ENCODE data around the gene MTR.

Gene MTR

DNA sequence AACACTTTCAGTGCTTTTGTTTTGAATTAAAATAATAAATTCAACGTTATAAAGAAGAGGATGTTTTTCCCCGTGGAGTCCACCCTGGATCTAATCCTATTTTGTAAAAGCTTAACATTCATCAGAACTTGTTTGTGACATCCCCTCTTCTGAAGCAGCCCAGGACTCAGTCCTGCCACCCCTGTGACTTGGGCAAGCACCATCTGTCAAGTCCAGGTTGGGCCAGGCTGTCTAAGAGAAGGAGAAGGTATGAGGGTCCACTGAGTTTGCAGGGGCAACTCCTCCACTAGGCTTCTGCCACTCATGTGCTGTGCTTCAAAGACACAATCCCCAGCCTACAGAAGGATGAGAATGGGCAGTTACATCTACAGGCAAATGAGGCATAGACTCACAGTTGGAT is 149.5 kb downstream of the MTR start:
- H3K9me3 ChIP-seq (ENCODE audit: control insufficient read depth in 1 of 2, low read length in 2 of 2), result no peaks in the 10 kb centered on the region
- no peak overlapping the region for H3K27ac ChIP-seq (ENCODE audit: low read length)
- H3K36me3 ChIP-seq (ENCODE audit: control insufficient read depth in 1 of 2, insufficient read depth in 2 of 2, low read length in 2 of 2), result no peaks in the 10 kb centered on the region
- no peaks in the 10 kb centered on the region for H3K27me3 ChIP-seq (ENCODE audit: low read depth, low read length)
- no peak overlapping the region for H3K4me3 ChIP-seq (ENCODE audit: low read depth in 1 of 2, low read length in 2 of 2)
- H3K4me1 ChIP-seq (ENCODE audit: control insufficient read depth in 1 of 2, insufficient read depth in 2 of 2, low read length in 2 of 2), result no peaks in the 10 kb centered on the region

DNA sequence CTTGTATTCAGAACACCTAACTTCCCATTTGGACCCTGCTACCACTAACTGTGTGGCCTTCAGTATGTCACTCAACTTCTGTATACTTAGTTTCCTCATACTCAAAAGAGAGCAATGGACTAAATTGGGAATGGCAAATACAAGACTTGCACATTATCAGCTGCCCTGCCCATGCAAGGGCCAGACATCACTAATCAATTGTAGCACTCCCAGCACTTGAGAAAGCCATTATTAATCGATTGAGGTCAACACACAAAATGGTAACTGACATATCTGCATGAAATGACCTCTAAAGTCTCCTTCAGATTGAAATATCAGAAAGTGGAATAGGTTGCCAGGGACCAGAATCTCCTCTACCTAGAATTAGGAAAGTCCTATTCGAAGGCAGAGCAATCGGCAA is 149.9 kb downstream of the MTR start:
- no peaks in the 10 kb centered on the region for H3K9me3 ChIP-seq (ENCODE audit: control insufficient read depth in 1 of 2, low read length in 2 of 2)
- no peak overlapping the region for H3K4me3 ChIP-seq (ENCODE audit: low read depth in 1 of 2, low read length in 2 of 2)
- H3K4me1 ChIP-seq (ENCODE audit: control insufficient read depth in 1 of 2, insufficient read depth in 2 of 2, low read length in 2 of 2), result no peaks in the 10 kb centered on the region
- H3K36me3 ChIP-seq (ENCODE audit: control insufficient read depth in 1 of 2, insufficient read depth in 2 of 2, low read length in 2 of 2), result no peaks in the 10 kb centered on the region
- no peak overlapping the region for H3K27ac ChIP-seq (ENCODE audit: low read length)
- no peaks in the 10 kb centered on the region for H3K27me3 ChIP-seq (ENCODE audit: low read depth, low read length)

DNA sequence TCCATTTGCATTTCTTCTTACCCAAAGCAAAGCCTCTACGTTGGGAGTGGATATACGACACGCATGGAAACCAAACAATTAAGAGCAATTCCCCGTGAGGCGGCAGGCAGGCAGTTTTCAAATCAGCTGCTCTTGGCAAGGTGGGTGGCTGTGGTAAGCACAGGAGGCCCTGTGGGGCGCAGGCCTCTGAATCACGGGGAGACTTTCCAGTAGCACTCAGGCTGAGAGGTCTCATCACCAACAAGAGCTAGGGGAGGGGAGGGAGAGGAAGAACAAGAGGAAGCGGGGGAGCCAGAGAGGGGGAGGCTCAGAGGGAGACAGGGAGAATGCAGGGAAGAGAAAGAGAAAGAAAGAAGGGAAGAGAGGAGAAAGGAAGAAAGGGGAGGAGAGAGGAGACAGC is 152.7 kb downstream of the MTR start:
- Histone ChIP-seq H3K4me1 (ENCODE audit: control insufficient read depth in 1 of 2, insufficient read depth in 2 of 2, low read length in 2 of 2) (peaks cover 0 to 5% of the 10 kb centered on the region in 2 donors), H3K27ac (ENCODE audit: low read length) (no peak overlapping the region), H3K9me3 (ENCODE audit: control insufficient read depth in 1 of 2, low read length in 2 of 2) (no peaks in the 10 kb centered on the region), H3K27me3 (ENCODE audit: low read depth, low read length) (no peaks in the 10 kb centered on the region), H3K4me3 (ENCODE audit: low read depth in 1 of 2, low read length in 2 of 2) (no peak overlapping the region), H3K36me3 (ENCODE audit: control insufficient read depth in 1 of 2, insufficient read depth in 2 of 2, low read length in 2 of 2) (no peaks in the 10 kb centered on the region)

DNA sequence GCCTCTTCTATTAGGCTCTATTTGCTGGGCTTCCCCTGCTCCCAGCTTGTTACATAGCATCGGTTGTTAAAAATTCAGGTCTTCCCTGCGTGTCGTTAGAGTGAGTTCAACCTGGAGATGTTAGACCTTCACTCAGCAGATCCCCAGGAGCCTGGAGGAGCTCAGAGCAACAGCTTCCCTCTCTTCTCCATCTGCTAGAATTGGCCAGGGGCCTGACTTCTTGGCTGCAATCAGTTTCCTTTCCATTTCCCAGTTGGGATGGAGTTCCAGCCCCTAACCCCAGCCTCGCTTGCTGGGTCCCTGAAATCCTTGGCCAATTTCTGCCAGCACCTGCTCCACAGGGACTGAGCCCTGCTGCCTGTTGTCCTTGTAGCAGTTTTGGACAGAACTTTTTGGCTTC is 153.3 kb downstream of the MTR start:
- Histone ChIP-seq H3K27ac (ENCODE audit: low read length) (no peak overlapping the region), H3K4me1 (ENCODE audit: control insufficient read depth in 1 of 2, insufficient read depth in 2 of 2, low read length in 2 of 2) (peaks cover 0 to 11% of the 10 kb centered on the region in 2 donors), H3K27me3 (ENCODE audit: low read depth, low read length) (no peaks in the 10 kb centered on the region)

DNA sequence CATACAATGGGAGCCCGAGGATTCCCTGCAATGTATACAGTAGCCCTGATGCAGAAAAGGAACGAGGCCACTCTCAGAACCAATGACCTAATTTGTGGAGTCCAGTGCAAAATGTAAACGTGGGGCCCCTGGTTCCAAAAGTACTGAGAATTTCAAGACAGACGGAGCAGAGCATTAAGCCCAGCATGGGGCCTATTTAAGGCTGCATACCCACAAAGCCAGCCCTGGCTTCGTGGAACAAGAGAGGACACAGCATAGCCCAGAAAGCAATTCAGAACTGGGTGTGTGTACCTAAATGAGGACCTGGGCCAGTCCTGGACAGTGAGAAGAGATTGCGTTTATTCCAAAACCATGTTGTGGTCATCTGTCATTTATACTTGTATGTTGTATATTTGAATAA is 153.9 kb downstream of the MTR start:
- no peaks in the 10 kb centered on the region for H3K36me3 ChIP-seq (ENCODE audit: control insufficient read depth in 1 of 2, insufficient read depth in 2 of 2, low read length in 2 of 2)
- H3K4me3 ChIP-seq (ENCODE audit: low read depth in 1 of 2, low read length in 2 of 2), result no peak overlapping the region
- peaks cover 0 to 12% of the 10 kb centered on the region in 2 donors for H3K4me1 ChIP-seq (ENCODE audit: control insufficient read depth in 1 of 2, insufficient read depth in 2 of 2, low read length in 2 of 2)
- no peaks in the 10 kb centered on the region for H3K27me3 ChIP-seq (ENCODE audit: low read depth, low read length)
- H3K9me3 ChIP-seq (ENCODE audit: control insufficient read depth in 1 of 2, low read length in 2 of 2), result no peaks in the 10 kb centered on the region
- no peak overlapping the region for H3K27ac ChIP-seq (ENCODE audit: low read length)

More for the DNA sequence above, 153.3 kb downstream of the MTR start:
- Histone ChIP-seq H3K9me3 (ENCODE audit: control insufficient read depth in 1 of 2, low read length in 2 of 2) (no peaks in the 10 kb centered on the region), H3K4me3 (ENCODE audit: low read depth in 1 of 2, low read length in 2 of 2) (no peak overlapping the region), H3K36me3 (ENCODE audit: control insufficient read depth in 1 of 2, insufficient read depth in 2 of 2, low read length in 2 of 2) (no peaks in the 10 kb centered on the region)

DNA sequence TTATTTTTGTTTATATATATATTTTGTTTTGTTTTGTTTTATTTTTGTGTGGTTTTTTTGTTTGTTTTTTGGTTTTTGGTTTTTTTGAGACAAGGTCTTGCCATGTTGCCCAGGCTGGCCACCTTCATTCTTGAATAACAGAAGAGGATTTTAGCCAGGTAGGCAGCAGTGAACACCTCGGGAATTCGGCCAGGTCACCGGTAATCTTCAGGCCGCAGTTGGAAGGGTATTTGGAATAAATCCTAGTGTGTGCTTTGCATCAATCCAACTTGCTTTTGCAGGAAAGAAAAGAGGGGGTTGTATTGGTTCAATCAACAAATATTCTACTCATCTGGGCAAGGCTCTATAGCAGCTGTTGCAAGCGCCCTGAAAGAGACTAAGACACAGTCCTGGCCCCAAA is 155.3 kb downstream of the MTR start:
- Histone ChIP-seq H3K36me3 (ENCODE audit: control insufficient read depth in 1 of 2, insufficient read depth in 2 of 2, low read length in 2 of 2) (no peaks in the 10 kb centered on the region), H3K4me1 (ENCODE audit: control insufficient read depth in 1 of 2, insufficient read depth in 2 of 2, low read length in 2 of 2) (peaks cover 0 to 12% of the 10 kb centered on the region in 2 donors), H3K4me3 (ENCODE audit: low read depth in 1 of 2, low read length in 2 of 2) (no peak overlapping the region), H3K27me3 (ENCODE audit: low read depth, low read length) (no peaks in the 10 kb centered on the region), H3K9me3 (ENCODE audit: control insufficient read depth in 1 of 2, low read length in 2 of 2) (no peaks in the 10 kb centered on the region), H3K27ac (ENCODE audit: low read length) (no peak overlapping the region)

DNA sequence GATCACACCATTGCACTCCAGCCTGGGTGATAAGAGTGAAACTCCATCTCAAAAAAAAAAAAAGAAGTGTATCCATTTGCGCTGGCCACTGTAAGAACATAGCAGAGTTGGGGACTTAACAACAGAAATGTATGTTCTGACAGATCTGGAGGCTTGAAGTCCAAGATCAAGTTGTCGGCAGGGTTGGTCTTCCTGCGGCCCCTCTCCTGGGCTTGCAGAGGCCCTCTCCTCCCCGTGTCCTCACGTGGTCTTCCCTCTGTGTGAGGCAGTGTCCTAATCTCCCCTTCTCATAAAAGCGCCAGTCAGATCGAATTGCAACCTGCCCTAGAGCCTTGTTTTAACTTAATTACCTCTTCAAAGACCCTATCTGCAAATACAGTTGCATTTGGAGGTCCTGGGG is 156.6 kb downstream of the MTR start:
- Histone ChIP-seq H3K27ac (ENCODE audit: low read length) (no peak overlapping the region), H3K36me3 (ENCODE audit: control insufficient read depth in 1 of 2, insufficient read depth in 2 of 2, low read length in 2 of 2) (no peaks in the 10 kb centered on the region), H3K9me3 (ENCODE audit: control insufficient read depth in 1 of 2, low read length in 2 of 2) (no peaks in the 10 kb centered on the region), H3K4me1 (ENCODE audit: control insufficient read depth in 1 of 2, insufficient read depth in 2 of 2, low read length in 2 of 2) (peaks cover 0 to 12% of the 10 kb centered on the region in 2 donors), H3K4me3 (ENCODE audit: low read depth in 1 of 2, low read length in 2 of 2) (no peak overlapping the region), H3K27me3 (ENCODE audit: low read depth, low read length) (no peaks in the 10 kb centered on the region)

DNA sequence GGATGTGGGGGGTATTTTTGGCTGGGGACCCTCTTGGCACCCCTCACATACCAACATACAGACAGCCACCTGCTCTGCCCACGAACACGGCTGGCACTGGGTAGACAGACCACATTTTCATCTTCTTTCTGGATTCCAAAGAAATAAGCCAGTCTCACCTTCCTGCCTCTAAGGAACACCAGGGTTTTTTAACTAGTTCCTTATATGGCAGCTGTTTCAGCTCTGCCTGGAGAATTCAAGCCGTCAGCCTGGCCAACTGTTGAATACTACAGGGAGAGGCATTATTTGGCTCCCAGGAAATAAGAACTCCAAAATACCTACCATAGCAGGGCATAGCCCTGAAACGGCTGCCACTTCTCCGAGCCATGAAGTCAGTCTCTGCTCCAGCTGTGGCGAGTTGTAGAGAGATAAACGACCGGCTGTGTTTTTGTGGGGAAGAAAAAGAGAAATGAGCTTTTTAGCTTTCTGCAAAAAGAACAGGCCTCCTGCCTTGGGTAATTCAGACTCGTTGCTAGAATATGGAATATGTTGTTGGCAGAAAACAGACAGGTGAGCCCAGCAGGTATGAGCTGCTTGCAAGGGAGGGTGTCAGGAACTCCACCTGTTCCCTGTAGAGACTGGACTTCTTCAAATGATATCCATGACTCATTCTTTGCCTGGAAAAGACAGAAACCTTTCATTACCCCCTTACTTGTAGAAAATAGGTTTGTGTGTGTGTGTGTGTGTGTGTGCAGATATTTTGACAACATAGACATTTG is 157.3 kb downstream of the MTR start:
- Histone ChIP-seq H3K9me3 (ENCODE audit: control insufficient read depth in 1 of 2, low read length in 2 of 2) (no peaks in the 10 kb centered on the region), H3K27ac (ENCODE audit: low read length) (no peak overlapping the region), H3K27me3 (ENCODE audit: low read depth, low read length) (no peaks in the 10 kb centered on the region), H3K4me1 (ENCODE audit: control insufficient read depth in 1 of 2, insufficient read depth in 2 of 2, low read length in 2 of 2) (peaks cover 0 to 12% of the 10 kb centered on the region in 2 donors), H3K36me3 (ENCODE audit: control insufficient read depth in 1 of 2, insufficient read depth in 2 of 2, low read length in 2 of 2) (no peaks in the 10 kb centered on the region), H3K4me3 (ENCODE audit: low read depth in 1 of 2, low read length in 2 of 2) (no peak overlapping the region)

- H3K27ac ChIP-seq (ENCODE audit: low read length), result no peak overlapping the region
- no peak overlapping the region for H3K4me3 ChIP-seq (ENCODE audit: low read depth in 1 of 2, low read length in 2 of 2)
- no peaks in the 10 kb centered on the region for H3K27me3 ChIP-seq (ENCODE audit: low read depth, low read length)
- H3K9me3 ChIP-seq (ENCODE audit: control insufficient read depth in 1 of 2, low read length in 2 of 2), result no peaks in the 10 kb centered on the region
- peaks cover 0 to 12% of the 10 kb centered on the region in 2 donors for H3K4me1 ChIP-seq (ENCODE audit: control insufficient read depth in 1 of 2, insufficient read depth in 2 of 2, low read length in 2 of 2)
- H3K36me3 ChIP-seq (ENCODE audit: control insufficient read depth in 1 of 2, insufficient read depth in 2 of 2, low read length in 2 of 2), result no peaks in the 10 kb centered on the region
Observed at GRCh38 chr1:236953151-236953700, 158.1 kb downstream of the MTR start.

All from muscle layer of duodenum (tissue), 2 donors.